ENCODE results near the gene NAB2.

NAB2 gene

GRCh38 chr12:57094208-57095160 is 5.6 kb downstream of the NAB2 start:
- Mint-ChIP-seq H3K4me1 (ENCODE audit: low read depth) (peaks cover 44% of the 10 kb centered on the region), H3K27ac (peak overlapping the region; percentile 69), H3K36me3 (ENCODE audit: low read depth) (peaks cover 53% of the 10 kb centered on the region), H3K9me3 (no peaks in the 10 kb centered on the region), H3K4me3 (no peak overlapping the region), H3K27me3 (ENCODE audit: low read depth) (no peaks in the 10 kb centered on the region)
- DNase-seq (ENCODE audit: low spot score), result no peak

GRCh38 chr12:57095440-57095839 is 6.5 kb downstream of the NAB2 start:
- Mint-ChIP-seq H3K27ac (peak overlapping the region; percentile 69), H3K9me3 (no peaks in the 10 kb centered on the region), H3K36me3 (ENCODE audit: low read depth) (peaks cover 60% of the 10 kb centered on the region), H3K4me3 (no peak overlapping the region), H3K4me1 (ENCODE audit: low read depth) (peaks cover 44% of the 10 kb centered on the region), H3K27me3 (ENCODE audit: low read depth) (no peaks in the 10 kb centered on the region)
- no peak for DNase-seq (ENCODE audit: low spot score)

DNA sequence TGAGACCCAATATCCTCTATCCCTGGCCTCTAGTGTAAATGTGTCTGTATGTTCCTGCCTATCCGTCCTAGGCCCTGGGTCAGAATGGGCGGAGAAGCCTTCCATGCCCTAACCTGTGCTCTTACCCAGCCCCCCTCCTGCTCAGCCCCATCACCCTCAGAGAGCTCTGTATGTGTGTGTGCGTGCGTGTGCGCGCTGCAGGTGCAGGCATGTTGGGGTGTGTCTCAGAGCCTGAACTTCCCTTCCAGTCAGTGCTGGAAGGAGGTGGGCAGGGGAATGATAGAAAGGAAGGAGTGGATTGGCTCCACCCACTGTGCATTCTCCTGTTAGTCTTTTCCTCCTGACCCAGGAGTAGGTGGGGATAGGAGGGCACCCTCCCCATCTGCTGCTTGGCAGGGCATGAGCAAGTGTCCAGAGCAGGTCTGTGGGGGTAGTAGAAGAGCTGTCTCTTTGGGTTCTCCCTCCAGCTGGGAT is 7.2 kb downstream of the NAB2 start:
- Mint-ChIP-seq H3K4me1 (ENCODE audit: low read depth) (peaks cover 38% of the 10 kb centered on the region), H3K27ac (peak overlapping the region; percentile 70), H3K9me3 (no peaks in the 10 kb centered on the region), H3K27me3 (ENCODE audit: low read depth) (no peaks in the 10 kb centered on the region), H3K4me3 (no peak overlapping the region), H3K36me3 (ENCODE audit: low read depth) (peaks cover 57% of the 10 kb centered on the region)
- no peak for DNase-seq (ENCODE audit: low spot score)

DNA sequence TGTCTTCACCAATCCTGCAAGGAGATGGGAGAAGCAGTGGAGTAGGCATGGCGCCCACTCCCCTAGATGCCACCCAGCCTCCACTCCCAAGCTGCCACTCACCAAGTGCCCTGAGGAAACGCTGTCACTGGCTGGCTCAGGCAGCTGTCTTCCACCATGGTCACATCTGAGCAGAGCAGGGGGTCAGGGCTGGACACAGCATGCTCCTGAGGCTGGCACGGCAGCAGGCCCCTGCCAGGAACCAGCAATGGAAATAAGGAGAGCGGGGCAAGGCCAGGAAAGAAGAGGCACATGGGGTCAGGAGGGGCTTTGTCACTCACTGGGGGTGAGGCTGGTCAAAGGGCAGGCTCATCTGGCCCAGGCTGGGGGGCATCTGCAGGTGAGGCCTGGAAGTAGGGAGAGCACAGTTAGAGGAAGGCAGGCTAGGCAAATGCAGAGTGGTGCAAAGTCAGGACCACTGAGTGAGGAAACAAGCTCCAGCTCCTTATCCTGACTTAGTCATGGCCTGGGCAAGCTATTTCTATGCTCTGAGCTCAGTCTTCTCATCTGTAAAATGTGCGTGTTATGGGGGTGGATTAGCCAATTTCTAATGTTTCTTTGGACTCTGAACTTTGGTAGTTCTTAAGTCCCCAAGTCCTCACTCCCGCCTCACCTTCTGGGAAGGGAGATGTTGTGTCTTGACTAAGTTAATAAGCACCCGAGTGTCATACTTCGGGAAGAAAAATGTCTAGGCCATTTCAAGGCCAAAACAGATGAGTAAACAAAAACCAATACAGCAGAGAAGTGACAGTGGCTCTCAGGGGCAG is 8.0 kb downstream of the NAB2 start:
- H3K36me3 Mint-ChIP-seq (ENCODE audit: low read depth), result peaks cover 57% of the 10 kb centered on the region
- peak overlapping the region; percentile 70 for H3K27ac Mint-ChIP-seq
- H3K27me3 Mint-ChIP-seq (ENCODE audit: low read depth), result no peaks in the 10 kb centered on the region
- H3K9me3 Mint-ChIP-seq, result no peaks in the 10 kb centered on the region
- no peak for DNase-seq (ENCODE audit: low spot score)
- peaks cover 36% of the 10 kb centered on the region for H3K4me1 Mint-ChIP-seq (ENCODE audit: low read depth)
- no peak overlapping the region for H3K4me3 Mint-ChIP-seq

- H3K4me1 Mint-ChIP-seq (ENCODE audit: low read depth), result peaks cover 35% of the 10 kb centered on the region
- no peaks in the 10 kb centered on the region for H3K27me3 Mint-ChIP-seq (ENCODE audit: low read depth)
- no peaks in the 10 kb centered on the region for H3K9me3 Mint-ChIP-seq
- peaks cover 56% of the 10 kb centered on the region for H3K36me3 Mint-ChIP-seq (ENCODE audit: low read depth)
- H3K4me3 Mint-ChIP-seq, result no peak overlapping the region
- no peak for DNase-seq (ENCODE audit: low spot score)
- H3K27ac Mint-ChIP-seq, result no peak overlapping the region
Observed at GRCh38 chr12:57097554-57097835, 8.6 kb downstream of the NAB2 start.

DNA sequence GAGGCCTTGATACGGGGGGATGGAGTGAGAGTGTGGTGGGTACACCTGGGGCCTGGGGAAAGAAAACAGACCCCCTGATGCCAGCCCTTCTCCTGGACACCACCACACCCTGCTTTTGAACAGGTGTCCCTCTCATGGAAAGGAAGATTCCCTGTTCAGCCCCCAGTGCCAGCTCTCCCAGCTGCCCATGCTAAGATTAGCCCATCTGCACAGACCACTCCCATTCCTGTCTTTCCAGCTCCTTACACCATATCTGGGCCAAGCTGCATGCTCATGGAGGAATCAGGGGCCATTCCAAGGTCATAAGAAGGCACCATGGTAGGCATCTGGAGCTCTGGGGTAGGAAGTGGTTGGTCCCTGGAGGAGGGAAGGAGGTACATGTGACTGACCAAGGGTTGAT is 9.6 kb downstream of the NAB2 start:
- H3K36me3 Mint-ChIP-seq (ENCODE audit: low read depth), result peaks cover 51% of the 10 kb centered on the region
- no peak overlapping the region for H3K4me3 Mint-ChIP-seq
- H3K27me3 Mint-ChIP-seq (ENCODE audit: low read depth), result no peaks in the 10 kb centered on the region
- H3K9me3 Mint-ChIP-seq, result no peaks in the 10 kb centered on the region
- H3K27ac Mint-ChIP-seq, result no peak overlapping the region
- no peak for DNase-seq (ENCODE audit: low spot score)
- peaks cover 26% of the 10 kb centered on the region for H3K4me1 Mint-ChIP-seq (ENCODE audit: low read depth)

- no peaks in the 10 kb centered on the region for H3K27me3 Mint-ChIP-seq (ENCODE audit: low read depth)
- no peaks in the 10 kb centered on the region for H3K9me3 Mint-ChIP-seq
- DNase-seq (ENCODE audit: low spot score), result no peak
- peaks cover 23% of the 10 kb centered on the region for H3K4me1 Mint-ChIP-seq (ENCODE audit: low read depth)
- H3K4me3 Mint-ChIP-seq, result no peak overlapping the region
- peaks cover 54% of the 10 kb centered on the region for H3K36me3 Mint-ChIP-seq (ENCODE audit: low read depth)
- H3K27ac Mint-ChIP-seq, result peak overlapping the region; percentile 29
Observed at GRCh38 chr12:57099047-57099714, 10.3 kb downstream of the NAB2 start.

DNA sequence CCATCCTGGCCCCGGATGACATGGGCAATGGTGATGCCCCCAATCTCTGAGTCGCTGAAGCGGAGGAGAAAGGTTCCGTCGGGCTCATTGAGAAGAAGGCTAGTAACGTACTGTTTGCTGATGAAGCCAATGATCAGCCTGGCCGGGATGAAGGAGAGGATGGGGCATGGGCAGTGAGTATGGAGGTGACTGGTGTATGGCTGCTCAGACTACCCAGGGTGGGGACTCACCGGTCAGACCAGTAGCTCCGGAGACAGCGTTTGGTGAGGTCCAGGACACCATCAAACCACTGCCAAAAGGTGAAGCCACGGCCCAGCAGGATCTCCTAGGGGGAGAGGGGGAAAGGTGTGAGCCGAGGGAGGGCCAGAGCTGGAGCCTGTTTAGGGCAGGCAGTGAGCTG is 10.9 kb downstream of the NAB2 start:
- Mint-ChIP-seq H3K36me3 (ENCODE audit: low read depth) (peaks cover 60% of the 10 kb centered on the region), H3K4me3 (no peak overlapping the region), H3K27me3 (ENCODE audit: low read depth) (no peaks in the 10 kb centered on the region), H3K27ac (no peak overlapping the region), H3K4me1 (ENCODE audit: low read depth) (peaks cover 21% of the 10 kb centered on the region), H3K9me3 (no peaks in the 10 kb centered on the region)
- no peak for DNase-seq (ENCODE audit: low spot score)

- H3K36me3 Mint-ChIP-seq (ENCODE audit: low read depth), result peaks cover 56% of the 10 kb centered on the region
- DNase-seq (ENCODE audit: low spot score), result no peak
- H3K9me3 Mint-ChIP-seq, result no peaks in the 10 kb centered on the region
- H3K27me3 Mint-ChIP-seq (ENCODE audit: low read depth), result no peaks in the 10 kb centered on the region
- no peak overlapping the region for H3K4me3 Mint-ChIP-seq
- no peak overlapping the region for H3K27ac Mint-ChIP-seq
- peaks cover 15% of the 10 kb centered on the region for H3K4me1 Mint-ChIP-seq (ENCODE audit: low read depth)
Observed at GRCh38 chr12:57101892-57102695, 13.2 kb downstream of the NAB2 start.

DNA sequence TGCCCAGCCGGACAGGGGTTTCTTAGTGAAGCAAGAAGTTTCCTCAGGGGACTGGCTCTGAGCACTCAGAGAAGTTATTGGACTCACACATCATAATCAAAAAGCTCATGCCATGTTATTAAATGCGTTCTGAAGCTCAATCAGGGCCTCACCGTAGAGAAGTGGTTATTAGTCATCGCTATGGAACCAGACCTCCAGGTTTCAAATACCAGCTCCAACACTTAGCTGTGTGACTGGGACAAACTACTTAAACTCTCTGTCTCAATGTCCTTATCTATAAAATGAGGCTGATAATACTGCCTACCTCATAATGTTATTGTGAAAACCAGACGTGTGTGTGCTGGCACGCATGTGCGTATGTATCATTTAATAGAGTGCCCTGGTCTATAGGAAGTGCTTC is 14.9 kb downstream of the NAB2 start:
- no peaks in the 10 kb centered on the region for H3K27me3 Mint-ChIP-seq (ENCODE audit: low read depth)
- H3K9me3 Mint-ChIP-seq, result no peaks in the 10 kb centered on the region
- no peak for DNase-seq (ENCODE audit: low spot score)
- H3K36me3 Mint-ChIP-seq (ENCODE audit: low read depth), result peaks cover 55% of the 10 kb centered on the region
- H3K4me1 Mint-ChIP-seq (ENCODE audit: low read depth), result peaks cover 26% of the 10 kb centered on the region
- no peak overlapping the region for H3K27ac Mint-ChIP-seq
- H3K4me3 Mint-ChIP-seq, result no peak overlapping the region

- Mint-ChIP-seq H3K4me3 (no peak overlapping the region), H3K27ac (no peak overlapping the region), H3K9me3 (no peaks in the 10 kb centered on the region), H3K27me3 (ENCODE audit: low read depth) (no peaks in the 10 kb centered on the region), H3K36me3 (ENCODE audit: low read depth) (peaks cover 51% of the 10 kb centered on the region), H3K4me1 (ENCODE audit: low read depth) (peaks cover 26% of the 10 kb centered on the region)
- DNase-seq (ENCODE audit: low spot score), result no peak
Observed at GRCh38 chr12:57104292-57104910, 15.5 kb downstream of the NAB2 start.

DNA sequence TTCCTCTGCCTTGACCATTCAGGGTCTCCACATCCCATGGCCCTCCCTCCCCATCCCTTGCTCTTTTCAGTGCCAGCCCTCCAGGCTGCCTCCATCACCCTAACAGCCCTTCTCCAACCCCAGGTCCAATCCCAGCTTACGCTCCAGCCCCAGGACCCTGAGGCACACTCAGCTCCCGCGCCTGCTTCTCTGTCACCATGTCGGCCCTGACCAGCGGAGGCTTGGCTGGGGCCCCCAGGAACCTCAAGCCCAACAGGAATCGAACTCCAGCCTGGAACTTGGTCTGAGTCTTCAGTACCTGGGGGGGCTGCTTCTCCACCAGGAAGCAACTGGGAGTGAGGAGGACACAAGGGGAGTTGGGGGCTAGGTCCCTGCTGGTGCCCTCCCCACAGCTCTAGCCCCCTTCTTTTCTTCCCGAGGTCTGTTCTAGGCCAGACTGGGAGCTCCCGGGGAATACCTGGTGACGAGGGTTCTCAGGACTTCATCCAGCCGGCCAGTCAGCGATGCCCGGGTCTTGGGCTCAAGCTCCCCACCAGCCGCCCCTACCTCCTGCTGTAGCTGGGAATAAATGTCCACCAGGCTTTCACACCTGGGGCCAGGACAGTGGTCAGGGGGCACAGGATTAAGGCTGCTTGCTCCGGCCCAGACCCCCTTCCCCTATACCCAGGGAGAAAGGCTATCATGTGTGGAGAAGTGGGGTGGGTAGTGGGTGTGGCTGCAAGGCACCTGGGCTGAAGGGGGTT is 16.3 kb downstream of the NAB2 start:
- H3K4me3 Mint-ChIP-seq, result no peak overlapping the region
- H3K27me3 Mint-ChIP-seq (ENCODE audit: low read depth), result no peaks in the 10 kb centered on the region
- H3K4me1 Mint-ChIP-seq (ENCODE audit: low read depth), result peaks cover 30% of the 10 kb centered on the region
- H3K9me3 Mint-ChIP-seq, result no peaks in the 10 kb centered on the region
- H3K27ac Mint-ChIP-seq, result no peak overlapping the region
- peaks cover 46% of the 10 kb centered on the region for H3K36me3 Mint-ChIP-seq (ENCODE audit: low read depth)
- no peak for DNase-seq (ENCODE audit: low spot score)
